NCI-H460 (cell line): ENCODE data around the gene VAV2. TPM values are rescaled to one million over a fixed set of nuclear protein-coding genes. Genes with fewer than 3 reads are reported as not detected.
A peak's percentile ranks its signal among the peaks of the same experiment; 100 is the strongest.

ENCODE experiments used
- DNase-seq: peaks from one replicate; pipeline ENCODE4 v3.0.0-alpha.2; 2016; ENCODE audit warnings: low read depth; ENCODE audit errors: extremely low read depth
- total RNA-seq: library from RNA; depleted of rRNA; stranded (reverse); fragments of >200 nt; shearing (Covaris generic); gene quantifications from 2 replicates; pipeline ENCODE4 v1.2.3, GENCODE V29; 2014

The VAV2 gene
- total RNA-seq, 1 experiment from 2014 or later = 6.0 TPM

DNA sequence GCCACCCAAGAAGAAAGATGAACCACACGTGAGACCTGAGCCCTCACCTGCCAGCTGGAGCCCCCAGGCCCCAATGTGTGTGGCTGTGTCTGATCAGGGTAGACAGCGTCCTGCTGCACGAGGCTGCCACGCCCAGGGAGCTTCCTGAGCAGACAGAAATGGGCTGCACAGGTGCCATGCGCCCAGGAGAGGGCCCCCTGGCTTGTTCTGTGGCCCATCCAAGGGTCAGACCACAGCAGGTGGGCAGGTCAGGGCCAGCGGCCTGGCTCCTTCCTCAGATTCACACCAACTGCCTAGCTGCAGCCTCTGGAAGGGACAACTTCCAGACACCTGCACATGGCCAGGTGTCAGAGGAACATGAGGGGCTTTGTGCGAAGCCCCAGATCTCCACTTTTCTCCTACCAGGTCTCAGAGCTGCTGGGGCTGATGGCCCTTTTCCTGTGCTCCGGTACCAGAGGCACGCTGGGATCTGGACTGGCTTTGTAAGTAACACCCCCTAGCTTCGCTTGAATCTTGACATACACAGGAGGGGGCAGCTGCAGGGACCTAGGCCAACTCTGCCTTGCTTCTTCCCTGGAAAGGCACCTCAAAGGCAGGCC lies 264.7 kb downstream of the VAV2 start:
- DNase-seq = no peak

GRCh38 chr9:133726401-133727276 lies 265.5 kb downstream of the VAV2 start:
- DNase-seq = peak; percentile 43

- no peak for DNase-seq
Measured at GRCh38 chr9:133725886-133726285, 266.2 kb downstream of the VAV2 start.

DNA sequence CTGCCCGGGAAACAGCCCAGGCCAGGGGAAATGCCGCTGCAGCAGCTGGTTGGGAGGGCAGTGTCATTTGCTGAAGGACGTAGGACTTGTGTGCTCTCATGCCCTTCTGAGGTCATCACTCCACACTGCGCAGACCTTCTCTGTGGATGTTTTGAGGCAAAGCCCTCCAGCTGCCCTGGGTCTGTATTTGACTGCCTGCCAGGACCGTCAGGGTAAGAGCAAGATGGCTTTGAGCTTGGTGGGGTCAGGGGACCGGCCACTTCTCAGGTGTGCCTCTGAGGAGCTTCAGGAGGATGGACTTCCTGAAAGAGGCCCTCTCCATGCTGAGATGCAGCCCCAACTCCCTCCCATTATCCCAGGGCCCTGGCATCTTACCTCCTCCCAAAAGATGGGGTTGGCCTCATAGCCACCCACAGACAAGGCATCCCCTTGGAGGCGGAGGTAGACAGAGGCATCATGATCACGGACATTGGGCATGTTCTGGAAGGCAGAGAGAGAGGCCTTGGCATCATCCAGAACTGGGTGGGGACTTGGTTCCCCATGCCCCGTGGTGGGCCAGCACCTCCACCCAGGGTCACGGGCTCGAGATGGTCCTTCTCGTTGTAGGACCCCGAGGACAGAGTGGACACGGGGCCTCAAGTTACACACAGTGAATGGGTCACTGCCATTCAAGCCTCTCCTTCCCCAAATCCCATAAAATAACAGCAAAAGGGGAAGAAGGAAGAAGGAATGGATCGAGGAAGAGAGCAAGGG lies 273.4 kb downstream of the VAV2 start:
- no peak for DNase-seq

GRCh38 chr9:133717113-133718031 lies 274.8 kb downstream of the VAV2 start:
- DNase-seq = no peak

GRCh38 chr9:133716564-133717112 lies 275.5 kb downstream of the VAV2 start:
- no peak for DNase-seq

GRCh38 chr9:133715866-133716563 lies 276.1 kb downstream of the VAV2 start:
- no peak for DNase-seq

DNA sequence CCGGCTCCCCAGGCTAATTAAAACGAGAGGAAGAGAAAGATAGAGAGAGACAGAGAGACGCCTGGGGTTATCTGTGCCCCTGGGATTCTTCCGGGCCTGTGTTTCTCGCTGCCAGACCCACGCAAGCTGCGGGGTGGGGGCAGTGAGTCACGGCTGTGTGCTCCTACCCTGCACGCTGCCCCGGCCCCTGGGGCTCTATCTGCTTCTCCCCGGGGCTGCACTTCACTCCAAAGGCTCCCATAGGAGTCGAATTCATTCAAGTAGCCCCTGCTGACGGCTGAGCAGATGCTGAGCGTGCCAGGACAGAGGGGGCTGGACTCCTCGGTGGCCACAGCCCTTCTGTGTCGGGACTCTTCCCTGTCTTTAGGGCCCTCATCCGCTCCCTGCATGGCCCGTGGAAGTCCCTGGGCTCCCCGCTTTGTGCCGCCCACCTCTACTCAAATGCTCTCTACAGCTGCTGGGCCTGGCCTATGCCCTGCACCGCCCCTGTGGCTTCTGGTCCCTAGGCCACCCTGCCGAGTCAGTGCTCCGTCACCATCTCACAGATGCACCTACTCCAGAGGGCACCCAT lies 276.7 kb downstream of the VAV2 start:
- DNase-seq = no peak

GRCh38 chr9:133714606-133715294 lies 277.4 kb downstream of the VAV2 start:
- DNase-seq = no peak

- DNase-seq = no peak
Measured at GRCh38 chr9:133713960-133714495, 278.1 kb downstream of the VAV2 start.

DNA sequence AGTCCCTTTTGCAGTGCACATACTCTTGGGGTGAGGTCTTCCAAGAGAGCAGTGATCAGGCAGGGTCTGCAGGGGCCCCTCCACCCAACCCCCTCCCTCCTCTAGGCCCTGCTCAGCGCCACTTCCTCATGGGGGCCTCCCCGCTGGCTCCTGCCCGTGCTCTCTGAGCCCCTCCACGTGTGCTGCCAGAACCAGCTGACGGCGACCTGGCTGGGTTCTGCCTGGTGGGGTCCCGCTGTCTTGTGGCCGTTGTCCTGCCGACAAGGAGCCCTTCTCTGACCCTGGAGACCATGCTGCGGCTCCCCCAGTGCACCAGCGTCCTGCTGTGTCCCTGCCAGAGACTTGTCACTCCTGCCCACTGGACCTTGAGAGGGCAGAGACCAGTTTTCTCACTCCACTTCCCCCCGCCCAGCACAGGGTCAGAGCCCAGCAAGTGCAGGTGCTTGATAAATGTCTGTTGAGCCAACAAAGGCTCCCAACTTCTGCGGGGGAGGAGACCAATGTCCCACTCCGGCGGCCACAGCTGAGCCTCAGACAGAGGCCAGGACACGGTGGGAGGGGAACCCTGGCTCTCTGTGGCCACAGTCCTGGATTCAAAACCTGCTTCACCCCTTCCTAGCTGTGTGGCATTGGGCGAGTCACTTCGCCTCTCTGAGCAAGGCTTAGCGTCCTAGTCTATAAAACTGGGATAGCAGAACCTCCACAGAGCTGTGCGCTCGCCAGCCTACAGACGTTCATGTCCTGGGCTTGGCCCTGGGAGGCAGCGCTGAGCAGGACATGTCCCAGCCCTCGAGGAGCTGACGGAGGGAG lies 278.8 kb downstream of the VAV2 start:
- DNase-seq = no peak

DNA sequence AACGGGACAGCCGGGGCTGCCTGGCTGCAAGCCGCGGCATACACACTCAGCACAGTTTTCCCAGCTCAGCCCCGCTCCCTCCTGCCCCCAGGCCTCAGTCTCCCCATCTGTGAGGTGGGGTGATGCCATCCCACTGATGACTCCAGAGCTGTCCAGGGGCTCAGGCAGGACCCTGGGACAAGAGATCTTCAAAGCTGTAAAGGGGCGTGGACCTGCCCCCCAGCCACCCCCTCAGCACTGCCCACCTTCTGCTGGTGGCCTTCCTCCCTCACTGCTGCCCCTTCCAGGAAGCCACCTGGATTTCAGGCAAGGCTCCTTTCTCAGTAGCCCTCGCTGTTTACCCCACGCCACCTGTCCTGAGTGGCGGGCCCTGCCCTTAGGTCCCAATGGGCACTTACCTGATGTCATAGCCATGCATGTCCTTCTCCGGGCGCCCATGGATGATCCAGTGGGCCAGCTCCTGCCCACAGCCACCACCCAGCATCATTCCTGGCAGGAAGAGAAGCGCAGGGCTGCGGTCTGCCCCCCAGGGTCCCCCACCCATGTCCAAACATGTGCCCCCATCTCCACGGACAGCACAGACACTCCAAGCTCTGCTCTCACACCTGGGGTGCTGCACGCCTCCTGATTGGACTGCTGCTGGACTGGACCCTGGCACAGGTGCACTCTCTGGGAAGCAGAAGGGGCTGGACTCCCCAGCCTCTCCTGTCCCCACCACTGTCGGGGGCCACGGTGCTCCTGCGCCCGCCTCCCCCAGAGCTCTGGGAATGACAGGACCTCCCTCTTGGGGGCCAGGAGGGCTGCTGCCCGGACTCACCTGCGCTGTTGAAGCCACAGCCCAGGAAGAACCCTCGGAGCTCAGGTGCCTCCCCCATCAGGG lies 279.7 kb downstream of the VAV2 start:
- DNase-seq = no peak
